HFFc6 (cell line): ENCODE results near the gene RBM33. TPM values are rescaled to one million over a fixed set of nuclear protein-coding genes. Genes with fewer than 3 reads are reported as not detected.

Experiments
- DNase-seq: peaks from one replicate; pipeline ENCODE4 v3.0.0-alpha.2; 2018
- H3K27ac Mint-ChIP-seq: 2 replicates; pipeline ENCODE4 v1.8.0; 2020; ENCODE audit warnings: mild to moderate bottlenecking, mixed read lengths
- H3K27me3 Mint-ChIP-seq: 2 replicates; pipeline ENCODE4 v1.8.0; 2021; ENCODE audit warnings: mild to moderate bottlenecking, moderate library complexity, mixed read lengths; ENCODE audit not compliant: insufficient read depth
- H3K36me3 Mint-ChIP-seq: 2 replicates; pipeline ENCODE4 v1.8.0; 2021; ENCODE audit warnings: low read depth, mixed read lengths
- H3K4me1 Mint-ChIP-seq: 2 replicates; pipeline ENCODE4 v1.8.0; 2020; ENCODE audit warnings: low read depth, mixed read lengths
- H3K4me3 Mint-ChIP-seq: 2 replicates; pipeline ENCODE4 v1.8.0; 2020; ENCODE audit warnings: mild to moderate bottlenecking, moderate library complexity, mixed read lengths
- H3K9me3 Mint-ChIP-seq: 2 replicates; pipeline ENCODE4 v1.8.0; 2020; ENCODE audit warnings: mild to moderate bottlenecking, mixed read lengths
- CTCF ChIP-seq: fragments of 200-600 bp; sonication (generic); IDR thresholded peaks from 2 replicates; pipeline ENCODE4 v1.5.0; 2021; ENCODE audit warnings: antibody characterized with exemption, mild to moderate bottlenecking
- total RNA-seq, 6 experiments: library from RNA; stranded (reverse); fragmentation: NEBNext Ultra II Directional; extraction: Animal tissue kit (Norgen Biotek cat#: 25700); gene quantifications; 2 replicates in 1 of 6; 3 replicates in 5 of 6; pipeline ENCODE4 v1.2.3, GENCODE V29; 2021

RBM33 gene
- total RNA-seq, 6 experiments from 2014 or later, result 31.5 to 38.9 (median 34.5) TPM

- Mint-ChIP-seq H3K4me1 (peaks cover 27% of the 10 kb centered on the region), H3K4me3 (no peak overlapping the region), H3K9me3 (no peaks in the 10 kb centered on the region), H3K27ac (no peak overlapping the region), H3K27me3 (no peaks in the 10 kb centered on the region), H3K36me3 (peaks cover 38% of the 10 kb centered on the region)
- no peak for TF ChIP-seq CTCF
- DNase-seq, result no peak
Observed at GRCh38 chr7:155680124-155680523, 35.7 kb downstream of the RBM33 start.

GRCh38 chr7:155680864-155681263 is 36.4 kb downstream of the RBM33 start:
- TF ChIP-seq CTCF, result no peak
- H3K4me1 Mint-ChIP-seq, result peaks cover 27% of the 10 kb centered on the region

GRCh38 chr7:155681663-155682062 is 37.2 kb downstream of the RBM33 start:
- no peak for TF ChIP-seq CTCF
- H3K4me3 Mint-ChIP-seq, result no peak overlapping the region
- no peaks in the 10 kb centered on the region for H3K27me3 Mint-ChIP-seq
- H3K9me3 Mint-ChIP-seq, result peaks cover 6% of the 10 kb centered on the region
- no peak overlapping the region for H3K27ac Mint-ChIP-seq
- peaks cover 52% of the 10 kb centered on the region for H3K36me3 Mint-ChIP-seq
- peaks cover 19% of the 10 kb centered on the region for H3K4me1 Mint-ChIP-seq
- no peak for DNase-seq

More at GRCh38 chr7:155680864-155681263, 36.4 kb downstream of the RBM33 start:
- Mint-ChIP-seq H3K9me3 (no peaks in the 10 kb centered on the region), H3K27me3 (no peaks in the 10 kb centered on the region), H3K36me3 (peaks cover 45% of the 10 kb centered on the region), H3K4me3 (no peak overlapping the region), H3K27ac (no peak overlapping the region)
- no peak for DNase-seq

- Mint-ChIP-seq H3K4me1 (peaks cover 14% of the 10 kb centered on the region), H3K36me3 (peaks cover 58% of the 10 kb centered on the region), H3K27me3 (no peaks in the 10 kb centered on the region), H3K27ac (no peak overlapping the region), H3K9me3 (peaks cover 11% of the 10 kb centered on the region), H3K4me3 (no peak overlapping the region)
- TF ChIP-seq CTCF, result no peak
- DNase-seq, result no peak
Observed at GRCh38 chr7:155682484-155682883, 38.0 kb downstream of the RBM33 start.

GRCh38 chr7:155683098-155683497 is 38.6 kb downstream of the RBM33 start:
- H3K36me3 Mint-ChIP-seq, result peaks cover 64% of the 10 kb centered on the region
- H3K9me3 Mint-ChIP-seq, result peaks cover 11% of the 10 kb centered on the region
- H3K27me3 Mint-ChIP-seq, result no peaks in the 10 kb centered on the region
- no peak overlapping the region for H3K27ac Mint-ChIP-seq
- no peak for TF ChIP-seq CTCF
- no peak overlapping the region for H3K4me3 Mint-ChIP-seq
- DNase-seq, result no peak
- H3K4me1 Mint-ChIP-seq, result peaks cover 14% of the 10 kb centered on the region

GRCh38 chr7:155683714-155684113 is 39.3 kb downstream of the RBM33 start:
- peaks cover 14% of the 10 kb centered on the region for H3K4me1 Mint-ChIP-seq
- H3K9me3 Mint-ChIP-seq, result peaks cover 11% of the 10 kb centered on the region
- DNase-seq, result no peak
- H3K27me3 Mint-ChIP-seq, result no peaks in the 10 kb centered on the region
- H3K4me3 Mint-ChIP-seq, result no peak overlapping the region
- H3K36me3 Mint-ChIP-seq, result peaks cover 66% of the 10 kb centered on the region
- H3K27ac Mint-ChIP-seq, result no peak overlapping the region
- no peak for TF ChIP-seq CTCF
